ENCODE data around the gene NDRG2.

GRCh38 chr14:21053184-21054122, 28.6 kb upstream of the NDRG2 start:
- TF ChIP-seq CTCF (IDR thresholded peaks at IDR 0.05) = no peak
- TF ChIP-seq POLR2A (IDR thresholded peaks at IDR 0.05) = no peak
